ENCODE data around the gene AMBRA1.
A peak's percentile ranks its signal among the peaks of the same experiment; 100 is the strongest.

Gene AMBRA1

DNA sequence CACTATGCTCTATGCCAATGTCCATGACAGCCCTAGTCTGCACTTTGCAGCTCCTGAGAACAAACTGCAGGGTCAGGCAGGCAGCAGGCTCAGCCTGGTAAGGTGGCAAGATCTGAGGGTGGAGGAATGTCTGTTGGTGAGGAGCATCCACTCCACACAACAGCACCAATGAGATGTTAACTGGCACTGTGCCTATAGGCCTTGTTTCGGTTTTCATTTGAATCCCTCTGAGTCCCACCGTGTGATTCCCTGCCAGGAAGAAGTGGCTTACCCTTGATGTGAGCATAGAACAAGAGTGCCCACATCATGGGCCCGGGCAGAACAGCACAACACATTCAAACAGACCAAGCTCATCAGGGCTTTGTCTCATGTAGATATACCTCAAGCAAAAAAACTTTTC lies 158.1 kb downstream of the AMBRA1 start:
- ATAC-seq, result no peak
- TF ChIP-seq ARNTL (CRISPR knock-in tag; IDR thresholded peaks at IDR 0.05; ENCODE audit: borderline replicate concordance, low read depth) (no peak), ZNF8 (CRISPR knock-in tag; IDR thresholded peaks at IDR 0.05) (no peak), TCF4 (CRISPR knock-in tag; IDR thresholded peaks at IDR 0.05; ENCODE audit: borderline replicate concordance) (no peak), ZNF565 (CRISPR knock-in tag; conservative IDR thresholded peaks at IDR 0.05; ENCODE audit: low read depth) (no peak), ESRRG (CRISPR knock-in tag; IDR thresholded peaks at IDR 0.05) (no peak)

DNA sequence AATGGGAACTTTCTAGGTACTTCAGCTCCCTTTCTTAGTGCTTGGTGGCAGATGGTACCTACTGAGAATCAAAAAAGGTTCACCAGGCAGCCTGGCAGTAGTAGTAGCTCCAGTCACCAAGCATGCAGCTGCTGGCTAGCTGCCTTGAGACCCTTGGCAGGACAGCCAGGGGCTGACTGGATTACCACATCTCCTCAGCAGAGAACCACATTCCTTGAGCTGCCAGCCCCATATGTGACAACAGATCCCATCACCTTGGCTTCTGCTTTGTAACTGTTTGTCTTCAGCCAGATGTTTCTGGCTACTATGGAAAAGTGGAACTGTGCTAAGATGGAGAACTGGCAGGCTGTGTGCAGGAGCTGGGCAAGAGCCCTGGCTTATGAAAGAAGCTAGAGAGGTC lies 162.6 kb downstream of the AMBRA1 start:
- ATAC-seq, result no peak
- TF ChIP-seq ZFP30 (CRISPR knock-in tag; IDR thresholded peaks at IDR 0.05) (no peak), OSR1 (CRISPR knock-in tag; IDR thresholded peaks at IDR 0.05) (no peak), TCF4 (CRISPR knock-in tag; IDR thresholded peaks at IDR 0.05; ENCODE audit: borderline replicate concordance) (no peak)
- TF ChIP-seq, protein P1, sequence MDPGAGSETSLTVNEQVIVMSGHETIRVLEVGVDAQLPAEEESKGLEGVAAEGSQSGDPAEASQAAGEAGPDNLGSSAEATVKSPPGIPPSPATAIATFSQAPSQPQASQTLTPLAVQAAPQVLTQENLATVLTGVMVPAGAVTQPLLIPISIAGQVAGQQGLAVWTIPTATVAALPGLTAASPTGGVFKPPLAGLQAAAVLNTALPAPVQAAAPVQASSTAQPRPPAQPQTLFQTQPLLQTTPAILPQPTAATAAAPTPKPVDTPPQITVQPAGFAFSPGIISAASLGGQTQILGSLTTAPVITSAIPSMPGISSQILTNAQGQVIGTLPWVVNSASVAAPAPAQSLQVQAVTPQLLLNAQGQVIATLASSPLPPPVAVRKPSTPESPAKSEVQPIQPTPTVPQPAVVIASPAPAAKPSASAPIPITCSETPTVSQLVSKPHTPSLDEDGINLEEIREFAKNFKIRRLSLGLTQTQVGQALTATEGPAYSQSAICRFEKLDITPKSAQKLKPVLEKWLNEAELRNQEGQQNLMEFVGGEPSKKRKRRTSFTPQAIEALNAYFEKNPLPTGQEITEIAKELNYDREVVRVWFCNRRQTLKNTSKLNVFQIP (CRISPR knock-in tag; IDR thresholded peaks at IDR 0.05; ENCODE audit: borderline replicate concordance, low read depth), result no peak

DNA sequence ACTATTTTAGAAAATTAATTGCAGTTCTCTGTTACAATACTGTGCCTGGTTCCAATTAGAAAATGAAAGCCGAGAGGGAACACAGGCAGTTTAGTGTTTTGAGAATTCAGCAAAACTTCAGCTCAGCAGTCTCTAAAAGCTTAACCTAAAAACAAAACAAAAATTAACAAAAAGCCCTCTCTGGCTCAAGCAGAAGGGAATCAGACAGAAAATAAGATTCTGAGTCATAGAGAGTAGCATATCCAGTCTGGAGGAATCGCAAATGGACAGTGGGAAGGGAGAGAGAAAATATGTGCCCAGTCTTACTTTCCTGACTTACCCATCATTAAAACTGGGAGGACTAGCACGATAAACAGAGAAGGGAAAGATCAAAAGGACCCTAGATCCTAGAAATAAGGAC lies 164.1 kb downstream of the AMBRA1 start:
- peak; percentile 60 for ATAC-seq
- TF ChIP-seq TOX (CRISPR knock-in tag; IDR thresholded peaks at IDR 0.05; ENCODE audit: borderline replicate concordance), result no peak
- TF ChIP-seq GLIS3 (CRISPR knock-in tag; IDR thresholded peaks at IDR 0.05), result no peak
- TF ChIP-seq RARB (CRISPR knock-in tag; IDR thresholded peaks at IDR 0.05), result no peak
- TF ChIP-seq, protein P2, sequence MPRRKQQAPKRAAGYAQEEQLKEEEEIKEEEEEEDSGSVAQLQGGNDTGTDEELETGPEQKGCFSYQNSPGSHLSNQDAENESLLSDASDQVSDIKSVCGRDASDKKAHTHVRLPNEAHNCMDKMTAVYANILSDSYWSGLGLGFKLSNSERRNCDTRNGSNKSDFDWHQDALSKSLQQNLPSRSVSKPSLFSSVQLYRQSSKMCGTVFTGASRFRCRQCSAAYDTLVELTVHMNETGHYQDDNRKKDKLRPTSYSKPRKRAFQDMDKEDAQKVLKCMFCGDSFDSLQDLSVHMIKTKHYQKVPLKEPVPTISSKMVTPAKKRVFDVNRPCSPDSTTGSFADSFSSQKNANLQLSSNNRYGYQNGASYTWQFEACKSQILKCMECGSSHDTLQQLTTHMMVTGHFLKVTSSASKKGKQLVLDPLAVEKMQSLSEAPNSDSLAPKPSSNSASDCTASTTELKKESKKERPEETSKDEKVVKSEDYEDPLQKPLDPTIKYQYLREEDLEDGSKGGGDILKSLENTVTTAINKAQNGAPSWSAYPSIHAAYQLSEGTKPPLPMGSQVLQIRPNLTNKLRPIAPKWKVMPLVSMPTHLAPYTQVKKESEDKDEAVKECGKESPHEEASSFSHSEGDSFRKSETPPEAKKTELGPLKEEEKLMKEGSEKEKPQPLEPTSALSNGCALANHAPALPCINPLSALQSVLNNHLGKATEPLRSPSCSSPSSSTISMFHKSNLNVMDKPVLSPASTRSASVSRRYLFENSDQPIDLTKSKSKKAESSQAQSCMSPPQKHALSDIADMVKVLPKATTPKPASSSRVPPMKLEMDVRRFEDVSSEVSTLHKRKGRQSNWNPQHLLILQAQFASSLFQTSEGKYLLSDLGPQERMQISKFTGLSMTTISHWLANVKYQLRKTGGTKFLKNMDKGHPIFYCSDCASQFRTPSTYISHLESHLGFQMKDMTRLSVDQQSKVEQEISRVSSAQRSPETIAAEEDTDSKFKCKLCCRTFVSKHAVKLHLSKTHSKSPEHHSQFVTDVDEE (CRISPR knock-in tag; IDR thresholded peaks at IDR 0.05), result no peak

DNA sequence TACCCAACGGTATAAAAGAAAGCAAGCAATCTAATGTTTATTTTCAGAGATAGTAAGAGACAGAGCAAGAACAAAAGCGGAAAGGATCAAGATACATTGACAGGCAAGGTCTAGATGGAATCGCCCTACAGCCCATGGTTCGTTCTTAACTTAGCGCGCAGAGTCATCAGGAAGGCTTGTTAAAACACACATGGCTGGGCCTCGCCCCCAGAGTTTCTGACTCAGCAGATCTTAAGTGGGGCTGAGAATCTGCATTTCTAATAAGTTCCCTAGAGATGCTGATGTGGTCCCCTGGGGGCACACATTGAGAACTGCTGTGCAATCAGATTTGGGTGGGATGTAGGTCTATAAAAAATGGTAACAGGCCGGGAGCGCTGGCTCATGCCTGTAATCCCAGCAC lies 166.5 kb downstream of the AMBRA1 start:
- no peak for ATAC-seq
- TF ChIP-seq, protein P2 (CRISPR knock-in tag; IDR thresholded peaks at IDR 0.05), result no peak
- TF ChIP-seq GLIS3 (CRISPR knock-in tag; IDR thresholded peaks at IDR 0.05) (no peak), TOX (CRISPR knock-in tag; IDR thresholded peaks at IDR 0.05; ENCODE audit: borderline replicate concordance) (no peak), ESRRG (CRISPR knock-in tag; IDR thresholded peaks at IDR 0.05) (no peak), ZFP30 (CRISPR knock-in tag; IDR thresholded peaks at IDR 0.05) (no peak), CSDC2 (CRISPR knock-in tag; IDR thresholded peaks at IDR 0.05) (no peak)
- TF ChIP-seq, protein P1 (CRISPR knock-in tag; IDR thresholded peaks at IDR 0.05; ENCODE audit: borderline replicate concordance, low read depth), result no peak

DNA sequence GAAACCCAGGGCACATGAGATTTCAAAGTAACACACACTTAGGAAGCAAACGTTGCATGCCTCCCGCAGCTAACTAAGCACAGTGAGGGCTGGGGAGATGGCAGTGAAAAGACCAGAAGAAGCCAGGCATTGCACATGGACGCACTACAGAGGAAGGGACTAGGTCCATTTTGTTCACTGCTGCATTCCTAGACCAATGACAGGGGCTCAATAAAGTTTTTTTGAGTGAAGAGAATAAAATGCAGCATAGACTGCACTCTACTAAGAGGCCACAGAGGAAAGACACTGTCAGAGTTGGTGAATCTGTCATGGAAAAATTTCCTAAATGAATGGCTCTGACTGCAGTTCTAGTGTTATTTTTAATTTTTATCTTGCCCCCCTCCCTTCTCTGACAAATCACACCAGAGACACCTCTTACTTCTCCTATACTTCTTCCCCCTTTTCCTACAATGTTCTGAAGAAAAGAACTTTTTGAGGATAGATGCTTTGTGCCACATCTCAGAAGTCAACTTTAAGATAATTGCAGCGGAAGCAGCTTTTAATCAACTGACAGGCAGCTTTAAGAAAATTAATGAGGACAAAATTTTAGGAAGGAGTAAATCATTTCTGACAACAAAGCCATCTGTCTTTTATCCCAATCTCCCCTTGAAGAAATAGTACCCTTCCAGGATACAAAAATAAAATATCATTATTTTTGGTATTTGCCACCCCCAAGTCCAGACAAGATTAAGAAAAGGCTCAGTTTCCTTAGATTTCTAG lies 167.4 kb downstream of the AMBRA1 start:
- TF ChIP-seq, protein P3, sequence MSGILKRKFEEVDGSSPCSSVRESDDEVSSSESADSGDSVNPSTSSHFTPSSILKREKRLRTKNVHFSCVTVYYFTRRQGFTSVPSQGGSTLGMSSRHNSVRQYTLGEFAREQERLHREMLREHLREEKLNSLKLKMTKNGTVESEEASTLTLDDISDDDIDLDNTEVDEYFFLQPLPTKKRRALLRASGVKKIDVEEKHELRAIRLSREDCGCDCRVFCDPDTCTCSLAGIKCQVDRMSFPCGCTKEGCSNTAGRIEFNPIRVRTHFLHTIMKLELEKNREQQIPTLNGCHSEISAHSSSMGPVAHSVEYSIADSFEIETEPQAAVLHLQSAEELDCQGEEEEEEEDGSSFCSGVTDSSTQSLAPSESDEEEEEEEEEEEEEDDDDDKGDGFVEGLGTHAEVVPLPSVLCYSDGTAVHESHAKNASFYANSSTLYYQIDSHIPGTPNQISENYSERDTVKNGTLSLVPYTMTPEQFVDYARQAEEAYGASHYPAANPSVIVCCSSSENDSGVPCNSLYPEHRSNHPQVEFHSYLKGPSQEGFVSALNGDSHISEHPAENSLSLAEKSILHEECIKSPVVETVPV (CRISPR knock-in tag; IDR thresholded peaks at IDR 0.05), result no peak
- TF ChIP-seq TOX (CRISPR knock-in tag; IDR thresholded peaks at IDR 0.05; ENCODE audit: borderline replicate concordance) (no peak), SNAI2 (CRISPR knock-in tag; IDR thresholded peaks at IDR 0.05) (no peak), ZFP3 (CRISPR knock-in tag; IDR thresholded peaks at IDR 0.05) (no peak), ZFP30 (CRISPR knock-in tag; IDR thresholded peaks at IDR 0.05) (no peak), CSDC2 (CRISPR knock-in tag; IDR thresholded peaks at IDR 0.05) (no peak), BACH2 (CRISPR knock-in tag; IDR thresholded peaks at IDR 0.05; ENCODE audit: borderline replicate concordance) (no peak), ZC3H10 (CRISPR knock-in tag; IDR thresholded peaks at IDR 0.05) (no peak), TCF4 (CRISPR knock-in tag; IDR thresholded peaks at IDR 0.05; ENCODE audit: borderline replicate concordance) (no peak), ESRRG (CRISPR knock-in tag; IDR thresholded peaks at IDR 0.05) (no peak), ISL1 (CRISPR knock-in tag; IDR thresholded peaks at IDR 0.05) (no peak)
- ATAC-seq, result peak; percentile 21; the same call in 1 of the 3 replicates

Data from SK-N-SH treated with all-trans-retinoic acid at 6 μM for 48 hours (cell line).